GM08714 (cell line): ENCODE data around the gene RTL10.

Experiments used
- H3K4me3 ChIP-seq: fragments of 200-500 bp; sonication (Bioruptor generic); 2 replicates; pipeline ENCODE4 v1.5.1; 2014; ENCODE audit warnings: mild to moderate bottlenecking, low read length, inconsistent platforms
- ZNF274 ChIP-seq: IDR thresholded peaks from 2 replicates; pipeline ENCODE4 v1.6.1; 2012; ENCODE audit warnings: mild to moderate bottlenecking, low read depth, low read length

RTL10 gene

GRCh38 chr22:19806213-19807160 lies 48.2 kb downstream of the RTL10 start:
- no peak for TF ChIP-seq ZNF274
- H3K4me3 ChIP-seq, result no peak overlapping the region

- TF ChIP-seq ZNF274, result no peak
- H3K4me3 ChIP-seq, result no peak overlapping the region
These were observed 48.9 kb downstream of the RTL10 start for GRCh38 chr22:19805821-19806212.
